HepG2 (cell line): ENCODE data around the gene PFAS. TPM values are rescaled to one million over a fixed set of nuclear protein-coding genes. Genes with fewer than 3 reads are reported as not detected.

Experiments
- ATAC-seq: fragments of 200-7000 bp; cut with Tn5 transposase; 3 replicates; pipeline ENCODE4 v1.9.1; 2020; ENCODE audit warnings: mild to moderate bottlenecking, moderate library complexity
- BruUV-seq: library from RNA; stranded (reverse); fragments of 400-500 nt; replicated peaks from 2 replicates; lab custom pipeline; 2021; lab: Mats Ljungman, UMichigan
- CTCF ChIA-PET: fragments of 300-600 bp; formaldehyde crosslinking; extraction: SDS; loops from one replicate; lab custom pipeline; 2021; ENCODE audit warnings: low total read pairs, inconsistent platforms, low intra/inter-chr PET ratio; lab: Yijun Ruan, JAX
- POLR2A ChIA-PET: fragments of 350-600 bp; sonication (Branson Sonifier 250); formaldehyde crosslinking; loops from one replicate; lab custom pipeline; 2020; ENCODE audit warnings: antibody characterized with exemption, inconsistent platforms; lab: Yijun Ruan, JAX
- DNase-seq: peaks from one replicate; pipeline ENCODE4 v3.0.0-alpha.2; 2015; ENCODE audit warnings: low spot score
- FAIRE-seq: peaks from 3 replicates; lab custom pipeline; 2011; peaks lifted over from hg19 to GRCh38; lab: Jason Lieb, UNC
- H2AFZ ChIP-seq: one replicate; pipeline ENCODE4 v1.6.1; 2011; ENCODE audit warnings: low read length, inconsistent platforms
- H3K27ac ChIP-seq: fragments of 300-600 bp; 3 replicates; pipeline ENCODE4 v1.8.0; 2011; ENCODE audit warnings: mixed run types, mild to moderate bottlenecking, mixed read lengths, low read length, inconsistent platforms; ENCODE audit not compliant: insufficient read depth; ENCODE audit errors: extremely low read length
- H3K27me3 ChIP-seq, 2 experiments: fragments of 200-600 bp in 1 of 2; 2 replicates in 1 of 2; 3 replicates in 1 of 2; pipeline versions ENCODE4 v1.6.0 to v1.8.0; 2011; ENCODE audit warnings: low read length in 2 of 2, mild to moderate bottlenecking in 2 of 2, moderate library complexity in 2 of 2, inconsistent platforms in 1 of 2; ENCODE audit not compliant: insufficient read depth in 2 of 2, control insufficient read depth in 1 of 2
- H3K36me3 ChIP-seq, 2 experiments: fragments of 200-600 bp in 1 of 2; replicated peaks in 1 of 2; 2 replicates in 1 of 2; 3 replicates in 1 of 2; pipeline versions ENCODE4 v1.5.1 to v1.8.0; 2011; ENCODE audit warnings: low read length in 2 of 2, inconsistent platforms in 1 of 2; ENCODE audit not compliant: insufficient read depth in 2 of 2, control insufficient read depth in 1 of 2
- H3K4me1 ChIP-seq: 2 replicates; pipeline ENCODE4 v1.5.1; 2012; ENCODE audit warnings: low read length, inconsistent platforms; ENCODE audit not compliant: insufficient read depth
- H3K4me2 ChIP-seq: 2 replicates; pipeline ENCODE4 v1.6.0; 2011; ENCODE audit warnings: low read depth, low read length, inconsistent platforms
- H3K4me3 ChIP-seq, 3 experiments: fragments of 200-600 bp in 1 of 3; sonication (generic), shearing (Covaris generic) in 1 of 3; replicated peaks in 1 of 3; 2 replicates each; pipeline ENCODE4 v1.5.1; 2011 to 2016; ENCODE audit warnings: low read length in 3 of 3, inconsistent platforms in 2 of 3, low read depth in 2 of 3, mild to moderate bottlenecking in 2 of 3, control low read depth in 1 of 3, mixed read lengths in 1 of 3; ENCODE audit not compliant: insufficient read depth in 1 of 3
- H3K79me2 ChIP-seq: one replicate; pipeline ENCODE4 v1.6.1; 2011; ENCODE audit warnings: low read length, inconsistent platforms; ENCODE audit not compliant: insufficient read depth
- H3K9ac ChIP-seq: 2 replicates; pipeline ENCODE4 v1.6.0; 2011; ENCODE audit warnings: mild to moderate bottlenecking, low read depth, low read length, inconsistent platforms; ENCODE audit not compliant: insufficient read depth
- H3K9me3 ChIP-seq: 2 replicates; pipeline ENCODE4 v1.5.1; 2012; ENCODE audit warnings: mild to moderate bottlenecking, low read length
- H4K20me1 ChIP-seq: 2 replicates; pipeline ENCODE4 v1.6.0; 2011; ENCODE audit warnings: inconsistent platforms, mild to moderate bottlenecking, low read length, moderate library complexity; ENCODE audit not compliant: insufficient read depth
- CCDC6 ChIP-seq: sonication (generic); formaldehyde crosslinking; IDR thresholded peaks from 2 replicates; pipeline ENCODE4 v1.8.1; 2022; ENCODE audit warnings: mild to moderate bottlenecking, missing genetic modification reagents, moderate library complexity
- DPF2 ChIP-seq: sonication (generic); formaldehyde crosslinking; IDR thresholded peaks from 2 replicates; pipeline ENCODE4 v1.4.0; 2020; ENCODE audit warnings: mild to moderate bottlenecking, low read depth, missing genetic modification reagents, borderline replicate concordance
- GATA4 ChIP-seq: sonication (generic); IDR thresholded peaks from 2 replicates; pipeline ENCODE4 v1.6.1; 2016; ENCODE audit warnings: antibody characterized with exemption, low read depth, borderline replicate concordance
- HNF4G ChIP-seq, 2 experiments: sonication (generic) in 1 of 2; formaldehyde crosslinking in 1 of 2; IDR thresholded peaks; 2 replicates each; pipeline versions ENCODE4 v1.4.0 to v1.6.1; 2011 to 2020; ENCODE audit warnings: borderline replicate concordance in 2 of 2, low read depth in 2 of 2, mild to moderate bottlenecking in 2 of 2, low read length in 1 of 2, missing genetic modification reagents in 1 of 2, moderate library complexity in 1 of 2
- NCOA1 ChIP-seq: sonication (generic); formaldehyde crosslinking; IDR thresholded peaks from 2 replicates; pipeline ENCODE4 v1.9.0; 2021; ENCODE audit warnings: missing genetic modification reagents
- NR2F6 ChIP-seq, 2 experiments: IDR thresholded peaks; 2 replicates each; pipeline ENCODE4 v1.6.1; 2016; ENCODE audit warnings: antibody characterized with exemption in 1 of 2, mild to moderate bottlenecking in 1 of 2
- RBFOX2 ChIP-seq: fragments of 200-400 bp; formaldehyde crosslinking; IDR thresholded peaks from 2 replicates; pipeline ENCODE4 v1.6.1; 2017; ENCODE audit warnings: low read depth, mild to moderate bottlenecking, low read length
- REPIN1 ChIP-seq: sonication (generic); formaldehyde crosslinking; IDR thresholded peaks from 2 replicates; pipeline ENCODE4 v1.8.0; 2022; ENCODE audit warnings: missing genetic modification reagents, low read depth, mild to moderate bottlenecking, borderline replicate concordance
- RXRA ChIP-seq: sonication (generic); formaldehyde crosslinking; IDR thresholded peaks from 2 replicates; pipeline ENCODE4 v1.5.1; 2020; ENCODE audit warnings: missing genetic modification reagents
- RXRB ChIP-seq: IDR thresholded peaks from 2 replicates; pipeline ENCODE4 v1.6.1; 2016; ENCODE audit warnings: borderline replicate concordance, missing genetic modification reagents, missing compliant biosample characterization
- SOX13 ChIP-seq, 3 experiments: fragments of 450-650 bp in 1 of 3; sonication (generic) in 1 of 3; formaldehyde crosslinking in 1 of 3; IDR thresholded peaks in 2 of 3; conservative IDR thresholded peaks in 1 of 3; 2 replicates each; pipeline versions ENCODE4 v1.5.0 to v1.6.1; 2016 to 2020; ENCODE audit warnings: antibody characterized with exemption in 1 of 3, mild to moderate bottlenecking in 1 of 3, missing compliant biosample characterization in 1 of 3, missing genetic modification reagents in 1 of 3, moderate library complexity in 1 of 3
- ZBED4 ChIP-seq: sonication (generic); formaldehyde crosslinking; IDR thresholded peaks from 2 replicates; pipeline ENCODE4 v1.4.0; 2020; ENCODE audit warnings: missing genetic modification reagents, borderline replicate concordance
- ZC3H13 ChIP-seq: sonication (generic); formaldehyde crosslinking; IDR thresholded peaks from 2 replicates; pipeline ENCODE4 v1.8.1; 2023; ENCODE audit warnings: mild to moderate bottlenecking, missing genetic modification reagents, moderate library complexity
- ZFY ChIP-seq: sonication (generic); formaldehyde crosslinking; IDR thresholded peaks from 2 replicates; pipeline ENCODE4 v1.4.0; 2020; ENCODE audit warnings: missing genetic modification reagents
- ZMYM3 ChIP-seq: sonication (generic); formaldehyde crosslinking; IDR thresholded peaks from 2 replicates; pipeline ENCODE4 v1.5.1; 2020; ENCODE audit warnings: mild to moderate bottlenecking, missing genetic modification reagents
- ZNF17 ChIP-seq: sonication (generic); formaldehyde crosslinking; IDR thresholded peaks from 2 replicates; pipeline ENCODE4 v1.5.0; 2020; ENCODE audit warnings: mild to moderate bottlenecking, missing genetic modification reagents
- ZNF205 ChIP-seq: IDR thresholded peaks from 2 replicates; pipeline ENCODE4 v1.6.1; 2018; ENCODE audit warnings: missing biosample characterization, missing genetic modification reagents
- ZNF441 ChIP-seq: sonication (generic); formaldehyde crosslinking; IDR thresholded peaks from 2 replicates; pipeline ENCODE4 v1.7.0; 2021; ENCODE audit warnings: missing genetic modification reagents, borderline replicate concordance
- ZNF468 ChIP-seq: sonication (generic); formaldehyde crosslinking; IDR thresholded peaks from 2 replicates; pipeline ENCODE4 v1.8.0; 2022; ENCODE audit warnings: mild to moderate bottlenecking, moderate library complexity, missing genetic modification reagents
- ZNF564 ChIP-seq: sonication (generic); formaldehyde crosslinking; IDR thresholded peaks from 2 replicates; pipeline ENCODE4 v1.8.1; 2023; ENCODE audit warnings: mild to moderate bottlenecking, missing genetic modification reagents
- WGBS: methylation state at CpG from one replicate; pipeline ENCODE4 v1.1.6; 2017; ENCODE audit warnings: low lambda C conversion rate; 5-methylcytosine and 5-hydroxymethylcytosine counted together
- in situ Hi-C: cut with HindIII; loops from 2 replicates; pipeline ENCODE4 v1.10.0; 2017; ENCODE audit warnings: low pct_unique_long_range_greater_than_20kb; ENCODE audit not compliant: extremely low pct_ligation_motif_present
- intact Hi-C: fragments of 100-400 bp; cut with micrococcal nuclease; formaldehyde crosslinking; loops from one replicate; pipeline ENCODE4 v1.10.0; 2022; ENCODE audit not compliant: unreplicated experiment
- polyA plus RNA-seq, 8 experiments: library from polyadenylated mRNA; depleted of rRNA in 3 of 8; stranded (reverse) in 7 of 8; unstranded in 1 of 8; fragments of >200 nt; fragmentation: Illumina TruSeq in 4 of 8; extraction: Trizol in 4 of 8; gene quantifications; 2 replicates each; pipeline versions ENCODE4 v1.2.1 to v1.2.3, GENCODE V29; 2011 to 2016; ENCODE audit warnings: low read depth in 4 of 8, missing spikeins in 1 of 8, mixed read lengths in 1 of 8; ENCODE audit not compliant: insufficient read depth in 1 of 8
- total RNA-seq, 5 experiments: library from RNA; depleted of rRNA; stranded (reverse); fragments of >200 nt; fragmentation: Illumina TruSeq; extraction: Trizol; gene quantifications; 2 replicates each; pipeline ENCODE4 v1.2.3, GENCODE V29; 2016; ENCODE audit warnings: low read depth in 1 of 5

PFAS gene
- total and polyA plus RNA-seq, 2 of the 13 experiments (the other 11 are each of a cell fraction or from before 2014, with no cell fraction given), result 49.4 to 58.2 TPM

GRCh38 chr17:8288336-8289102, 39.4 kb downstream of the PFAS start, which contains the start of gene RANGRF:
TSS of gene RANGRF (plus strand) at chr17:8288670. CDS start at chr17:8288789, 119 bp downstream.
- peak within 1 kb of the TSS; percentile 77 for H3K9ac ChIP-seq
- H3K4me1 ChIP-seq, result peaks cover 57% of the 10 kb centered on the region
- no TSS peak for BruUV-seq
- H2AFZ ChIP-seq, result no peak within 1 kb of the TSS
- H3K36me3 ChIP-seq, result no peaks in the 10 kb centered on the region
- WGBS, result under 1% methylated on average over 19 of the region's 53 CpGs
- H3K4me2 ChIP-seq, result peak within 1 kb of the TSS; percentile 90
- in situ Hi-C loops (loop anchor here (5.0 kb wide), 1 partner anchor 41 kb away; the partner anchor contains the start of genes CTC1 and PFAS), intact Hi-C loops (no loop called here)
- peak within 1 kb of the TSS; percentile 76 to 86 (median 78) for H3K4me3 ChIP-seq
- no peaks in the 10 kb centered on the region for H3K9me3 ChIP-seq
- peak; percentile 77 for DNase-seq
- H4K20me1 ChIP-seq, result no peaks in the 10 kb centered on the region
- peaks cover 3% of the 10 kb centered on the region for H3K79me2 ChIP-seq
- ChIA-PET CTCF (no interaction called here), POLR2A (interaction anchor here (0.7 to 2.3 kb wide), 16 partner anchors 11 to 342 kb away, joined by 3 to 20 read pairs (median 4); partner anchors contain the start of genes CTC1, KRABD2, MYH10 and NDEL1)
- peak; percentile 87 for ATAC-seq
- H3K27me3 ChIP-seq, result no peaks in the 10 kb centered on the region
- H3K27ac ChIP-seq, result peak within 1 kb of the TSS; percentile 76
- peak; percentile 81 for FAIRE-seq
- no peak for TF ChIP-seq ZBED4 (CRISPR knock-in tag)
- TF ChIP-seq ZFY (CRISPR knock-in tag), result peak; percentile 87
- peak; percentile 44; the same call in 1 of the 2 replicates for TF ChIP-seq NR2F6 (IDR thresholded peaks at IDR 0.05)
- TF ChIP-seq NR2F6 (CRISPR knock-in tag; IDR thresholded peaks at IDR 0.05), result 0 out of 2 replicates have a peak, but pooled peaks have one; percentile 27
- peak; percentile 81 for TF ChIP-seq RBFOX2
- no peak for TF ChIP-seq ZNF468 (CRISPR knock-in tag)
- no peak for TF ChIP-seq SOX13 (IDR thresholded peaks at IDR 0.05)
- TF ChIP-seq SOX13 (CRISPR knock-in tag; conservative IDR thresholded peaks at IDR 0.05 in 1 of 2, IDR thresholded peaks at IDR 0.05 in 1 of 2), result no peak; a peak in 1 of 4 replicates
- no peak; the same call in 1 of the 2 replicates for TF ChIP-seq GATA4
- TF ChIP-seq ZNF17, result no peak
- TF ChIP-seq ZC3H13, result peak; percentile 68
- TF ChIP-seq CCDC6, result no peak
- peak; percentile 65; the same call in 1 of the 2 replicates for TF ChIP-seq ZMYM3 (CRISPR knock-in tag)
- TF ChIP-seq ZNF564, result 0 out of 2 replicates have a peak, but pooled peaks have one; percentile 21
- peak; percentile 81; the same call in 1 of the 2 replicates for TF ChIP-seq NCOA1 (CRISPR knock-in tag)
- TF ChIP-seq RXRA (CRISPR knock-in tag), result 0 out of 2 replicates have a peak, but pooled peaks have one; percentile 39
- no peak for TF ChIP-seq ZNF205 (CRISPR knock-in tag)
- no peak for TF ChIP-seq DPF2 (CRISPR knock-in tag)
- TF ChIP-seq ZNF441 (CRISPR knock-in tag), result no peak
- no peak for TF ChIP-seq HNF4G (IDR thresholded peaks at IDR 0.05; ENCODE audit: borderline replicate concordance, low read depth, low read length)
- TF ChIP-seq HNF4G (CRISPR knock-in tag; IDR thresholded peaks at IDR 0.05; ENCODE audit: borderline replicate concordance, low read depth), result no peak
- TF ChIP-seq REPIN1 (CRISPR knock-in tag), result no peak
- peak; percentile 42; the same call in 1 of the 2 replicates for TF ChIP-seq RXRB
